ENCODE results near the gene MUSK. TPM values are rescaled to one million over a fixed set of nuclear protein-coding genes. Genes with fewer than 3 reads are reported as not detected.

MUSK gene
- total RNA-seq, 4 donors from 2014 or later = 4.4 to 28.1 (median 10.3) TPM

- Histone ChIP-seq H3K36me3 (no peaks in the 10 kb centered on the region), H3K9me3 (no peaks in the 10 kb centered on the region), H3K4me1 (no peaks in the 10 kb centered on the region), H3K27ac (no peak overlapping the region), H3K27me3 (no peaks in the 10 kb centered on the region), H3K4me3 (no peak overlapping the region)
- TF ChIP-seq CTCF (IDR thresholded peaks at IDR 0.05) = no peak
- TF ChIP-seq POLR2A (IDR thresholded peaks at IDR 0.05) = no peak
- DNase-seq = no peak
Observed at GRCh38 chr9:110801426-110801825, 132.8 kb downstream of the MUSK start.

- Histone ChIP-seq H3K4me1 (no peaks in the 10 kb centered on the region), H3K27ac (no peak overlapping the region), H3K4me3 (no peak overlapping the region), H3K9me3 (no peaks in the 10 kb centered on the region), H3K36me3 (no peaks in the 10 kb centered on the region), H3K27me3 (no peaks in the 10 kb centered on the region)
- DNase-seq = no peak
- TF ChIP-seq CTCF (IDR thresholded peaks at IDR 0.05) (no peak), POLR2A (IDR thresholded peaks at IDR 0.05) (no peak)
Observed at GRCh38 chr9:110802416-110803035, 133.9 kb downstream of the MUSK start.

GRCh38 chr9:110807956-110808598 lies 139.5 kb downstream of the MUSK start:
- Histone ChIP-seq H3K27ac (no peak overlapping the region), H3K36me3 (no peaks in the 10 kb centered on the region), H3K4me3 (no peak overlapping the region), H3K4me1 (no peaks in the 10 kb centered on the region), H3K27me3 (no peaks in the 10 kb centered on the region), H3K9me3 (no peaks in the 10 kb centered on the region)
- no peak for TF ChIP-seq CTCF (IDR thresholded peaks at IDR 0.05)
- no peak for DNase-seq

- TF ChIP-seq CTCF (IDR thresholded peaks at IDR 0.05) (no peak), POLR2A (IDR thresholded peaks at IDR 0.05) (no peak)
- no peak overlapping the region for H3K4me3 ChIP-seq
- H3K4me1 ChIP-seq = no peaks in the 10 kb centered on the region
- H3K27me3 ChIP-seq = no peaks in the 10 kb centered on the region
- no peak for DNase-seq
- no peak overlapping the region for H3K27ac ChIP-seq
- no peaks in the 10 kb centered on the region for H3K36me3 ChIP-seq
- no peaks in the 10 kb centered on the region for H3K9me3 ChIP-seq
Observed at GRCh38 chr9:110808599-110808980, 140.0 kb downstream of the MUSK start.

- DNase-seq = no peak
- Histone ChIP-seq H3K4me1 (no peaks in the 10 kb centered on the region), H3K4me3 (no peak overlapping the region), H3K27me3 (no peaks in the 10 kb centered on the region), H3K36me3 (no peaks in the 10 kb centered on the region), H3K27ac (no peak overlapping the region), H3K9me3 (no peaks in the 10 kb centered on the region)
- TF ChIP-seq POLR2A (IDR thresholded peaks at IDR 0.05) = no peak
- TF ChIP-seq CTCF (IDR thresholded peaks at IDR 0.05) = no peak
Observed at GRCh38 chr9:110809038-110809595, 140.5 kb downstream of the MUSK start.
